B cell (primary cell): ENCODE results near the gene HOXA5. TPM values are rescaled to one million over a fixed set of nuclear protein-coding genes. Genes with fewer than 3 reads are reported as not detected.

Source experiments
- ATAC-seq: fragments of 200-7000 bp; cut with Tn5 transposase; one replicate; pipeline ENCODE4 v1.10.0; 2021; ENCODE audit warnings: low read depth, mild to moderate bottlenecking, moderate number of reproducible peaks, moderate library complexity
- CTCF ChIA-PET: fragments of 350-600 bp; sonication (Branson Sonifier 250); formaldehyde crosslinking; loops from one replicate; lab custom pipeline; 2021; ENCODE audit warnings: antibody characterized with exemption, inconsistent platforms; lab: Charles Lee
- POLR2A ChIA-PET: fragments of 350-600 bp; sonication (Branson Sonifier 250); formaldehyde crosslinking; loops from one replicate; lab custom pipeline; 2021; ENCODE audit warnings: antibody characterized with exemption; lab: Charles Lee
- DNase-seq: peaks from one replicate; pipeline ENCODE4 v3.0.0; 2013
- H2AFZ ChIP-seq: 2 replicates; pipeline ENCODE4 v1.6.1; 2012; ENCODE audit warnings: mild to moderate bottlenecking, low read depth, low read length; ENCODE audit not compliant: insufficient read depth, poor library complexity, severe bottlenecking
- H3K27ac ChIP-seq, 2 donors: 1 replicate in 1 of 2; 2 replicates in 1 of 2; pipeline ENCODE4 v1.5.1; 2012 to 2013; ENCODE audit warnings: low read length in 2 of 2, mild to moderate bottlenecking in 2 of 2, moderate library complexity in 1 of 2
- H3K27me3 ChIP-seq, 4 experiments: fragments of 200-600 bp in 1 of 4; sonication (generic) in 1 of 4; replicated peaks in 1 of 4; 1 replicate in 2 of 4; 2 replicates in 2 of 4; pipeline versions ENCODE4 v1.6.1 to v1.7.0; 2013 to 2016; ENCODE audit warnings: low read length in 3 of 4, mild to moderate bottlenecking in 2 of 4, mixed read lengths in 1 of 4, moderate library complexity in 1 of 4; ENCODE audit not compliant: insufficient read depth in 4 of 4, control insufficient read depth in 3 of 4; ENCODE audit errors: control extremely low read depth in 1 of 4
- H3K36me3 ChIP-seq, 2 experiments: replicated peaks in 1 of 2; 1 replicate in 1 of 2; 2 replicates in 1 of 2; pipeline versions ENCODE4 v1.6.1 to v1.7.1; 2013; ENCODE audit warnings: low read length in 1 of 2; ENCODE audit not compliant: insufficient read depth in 2 of 2, control insufficient read depth in 1 of 2; ENCODE audit errors: control extremely low read depth in 1 of 2, extremely low read depth in 1 of 2
- H3K4me1 ChIP-seq, 2 donors: fragments of 200-600 bp in 1 of 2; sonication (generic) in 1 of 2; 1 replicate in 1 of 2; 2 replicates in 1 of 2; pipeline versions ENCODE4 v1.5.1 to v1.6.1; 2013 to 2017; ENCODE audit warnings: low read length in 2 of 2; ENCODE audit not compliant: control insufficient read depth in 2 of 2, insufficient read depth in 2 of 2
- H3K4me2 ChIP-seq: replicated peaks from 2 replicates; pipeline ENCODE3; 2012; ENCODE audit warnings: mild to moderate bottlenecking, low read depth, low read length; ENCODE audit not compliant: poor library complexity, severe bottlenecking
- H3K4me3 ChIP-seq, 5 experiments: fragments of 200-600 bp in 1 of 5; sonication (generic) in 1 of 5; 1 replicate in 3 of 5; 2 replicates in 2 of 5; pipeline versions ENCODE4 v1.5.1 to v1.7.0; 2011 to 2016; ENCODE audit warnings: low read length in 4 of 5, mild to moderate bottlenecking in 4 of 5, low read depth in 2 of 5, control low read depth in 1 of 5, moderate library complexity in 1 of 5; ENCODE audit not compliant: insufficient read depth in 1 of 5; ENCODE audit errors: control extremely low read depth in 1 of 5, extremely low read depth in 1 of 5
- H3K79me2 ChIP-seq: fragments of 200-600 bp; sonication (generic); one replicate; pipeline ENCODE4 v1.6.0; 2016; ENCODE audit warnings: low read length; ENCODE audit not compliant: control insufficient read depth, insufficient read depth
- H3K9ac ChIP-seq: fragments of 200-600 bp; sonication (generic); 2 replicates; pipeline ENCODE4 v1.6.1; 2017; ENCODE audit warnings: mild to moderate bottlenecking, low read length, moderate library complexity
- H3K9me3 ChIP-seq, 3 donors: one replicate each; pipeline versions ENCODE4 v1.6.1 to v1.7.1; 2013; ENCODE audit warnings: low read length in 2 of 3; ENCODE audit not compliant: control insufficient read depth in 2 of 3, insufficient read depth in 1 of 3; ENCODE audit errors: control extremely low read depth in 1 of 3
- H4K20me1 ChIP-seq: 2 replicates; pipeline ENCODE4 v1.6.0; 2012; ENCODE audit warnings: mild to moderate bottlenecking, low read length; ENCODE audit not compliant: insufficient read depth, control insufficient read depth, poor library complexity, severe bottlenecking
- H3K27ac Mint-ChIP-seq: one replicate; pipeline ENCODE4 v1.8.0; 2021; ENCODE audit warnings: mixed read lengths
- H3K27me3 Mint-ChIP-seq: one replicate; pipeline ENCODE4 v1.8.0; 2021; ENCODE audit warnings: mixed read lengths
- H3K4me1 Mint-ChIP-seq: one replicate; pipeline ENCODE4 v1.8.0; 2021; ENCODE audit warnings: mixed read lengths
- H3K4me3 Mint-ChIP-seq: one replicate; pipeline ENCODE4 v1.8.0; 2021; ENCODE audit warnings: mixed read lengths
- H3K9me3 Mint-ChIP-seq: one replicate; pipeline ENCODE4 v1.8.0; 2022; ENCODE audit warnings: mixed read lengths; ENCODE audit not compliant: insufficient read depth
- EZH2 ChIP-seq: IDR thresholded peaks from 2 replicates; pipeline ENCODE4 v1.6.1; 2012; ENCODE audit warnings: borderline replicate concordance, low read depth, mild to moderate bottlenecking, moderate library complexity, low read length; ENCODE audit not compliant: insufficient read depth, poor library complexity, severe bottlenecking
- WGBS: methylation state at CpG from one replicate; pipeline ENCODE4 v1.1.5; 2013; ENCODE audit warnings: missing lambda C conversion rate; ENCODE audit not compliant: insufficient coverage; 5-methylcytosine and 5-hydroxymethylcytosine counted together
- intact Hi-C: fragments of 100-400 bp; cut with micrococcal nuclease; formaldehyde crosslinking; loops from one replicate; pipeline ENCODE4 v1.10.0; 2022
- polyA plus RNA-seq: library from polyadenylated mRNA; depleted of rRNA; stranded (reverse); fragments of >200 nt; gene quantifications from 2 replicates; pipeline ENCODE4 v1.2.3, GENCODE V29; 2012
- total RNA-seq, 2 donors: library from RNA; stranded (reverse); fragments of 120-200 nt in 1 of 2; gene quantifications; 1 replicate in 1 of 2; 2 replicates in 1 of 2; pipeline versions ENCODE4 v1.2.3 to v1.2.4, GENCODE V29; 2013 to 2022
- TF ChIP-seq, protein P1 (sequence below): fragments of 200-600 bp; IDR thresholded peaks from one replicate; pipeline ENCODE4 v1.8.0; 2022; ENCODE audit warnings: antibody characterized with exemption, mild to moderate bottlenecking

The HOXA5 gene
- total and polyA plus RNA-seq, 2 donors (not counting 1 experiment from before 2014, with no cell fraction given): not detected

DNA sequence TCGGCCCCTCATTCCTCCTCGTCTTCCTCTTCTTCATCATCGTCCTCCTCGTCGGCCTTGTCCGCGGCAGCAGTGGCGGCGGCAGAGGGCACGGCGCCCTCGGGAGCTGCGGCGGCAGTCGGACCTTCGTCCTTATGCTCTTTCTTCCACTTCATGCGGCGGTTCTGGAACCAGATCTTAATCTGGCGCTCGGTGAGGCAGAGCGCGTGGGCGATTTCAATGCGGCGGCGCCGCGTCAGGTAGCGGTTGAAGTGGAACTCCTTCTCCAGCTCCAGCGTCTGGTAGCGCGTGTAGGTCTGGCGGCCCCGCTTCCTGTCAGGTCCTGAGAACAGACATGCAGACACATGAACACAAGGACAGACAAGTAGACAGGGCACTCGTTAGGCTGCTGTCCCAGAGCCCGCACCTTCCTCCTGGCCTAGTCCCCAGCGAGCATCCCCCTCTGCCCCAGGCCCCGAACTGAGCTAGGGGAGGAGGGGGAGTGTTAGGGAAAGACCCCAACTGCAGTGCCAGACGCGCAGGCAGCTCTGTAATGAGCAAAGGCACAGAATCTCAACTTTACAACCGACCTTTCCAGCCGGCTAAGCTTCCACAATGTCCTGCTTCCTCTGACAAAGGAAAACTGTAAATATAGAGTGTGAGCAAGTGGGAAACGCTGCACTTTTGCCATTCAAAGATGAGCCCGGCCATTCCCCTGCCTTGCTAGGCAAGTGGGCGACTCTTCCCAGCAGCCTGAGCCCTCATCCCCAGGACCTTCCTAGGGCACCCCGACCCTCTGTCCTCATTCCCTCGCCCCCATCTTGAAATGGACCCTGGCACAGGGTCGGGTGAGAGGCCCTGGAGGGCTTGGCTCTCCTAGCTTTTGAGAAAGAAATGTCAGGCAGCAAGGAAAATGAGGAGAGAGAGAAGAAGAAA is 11.7 kb upstream of the HOXA5 start:
- H3K4me2 ChIP-seq: peak overlapping the region; percentile 36
- peaks cover 0 to 91% (median 18%) of the 10 kb centered on the region in 3 donors for H3K9me3 ChIP-seq
- H3K27ac Mint-ChIP-seq: peak overlapping the region; percentile 86
- TF ChIP-seq, protein P1, sequence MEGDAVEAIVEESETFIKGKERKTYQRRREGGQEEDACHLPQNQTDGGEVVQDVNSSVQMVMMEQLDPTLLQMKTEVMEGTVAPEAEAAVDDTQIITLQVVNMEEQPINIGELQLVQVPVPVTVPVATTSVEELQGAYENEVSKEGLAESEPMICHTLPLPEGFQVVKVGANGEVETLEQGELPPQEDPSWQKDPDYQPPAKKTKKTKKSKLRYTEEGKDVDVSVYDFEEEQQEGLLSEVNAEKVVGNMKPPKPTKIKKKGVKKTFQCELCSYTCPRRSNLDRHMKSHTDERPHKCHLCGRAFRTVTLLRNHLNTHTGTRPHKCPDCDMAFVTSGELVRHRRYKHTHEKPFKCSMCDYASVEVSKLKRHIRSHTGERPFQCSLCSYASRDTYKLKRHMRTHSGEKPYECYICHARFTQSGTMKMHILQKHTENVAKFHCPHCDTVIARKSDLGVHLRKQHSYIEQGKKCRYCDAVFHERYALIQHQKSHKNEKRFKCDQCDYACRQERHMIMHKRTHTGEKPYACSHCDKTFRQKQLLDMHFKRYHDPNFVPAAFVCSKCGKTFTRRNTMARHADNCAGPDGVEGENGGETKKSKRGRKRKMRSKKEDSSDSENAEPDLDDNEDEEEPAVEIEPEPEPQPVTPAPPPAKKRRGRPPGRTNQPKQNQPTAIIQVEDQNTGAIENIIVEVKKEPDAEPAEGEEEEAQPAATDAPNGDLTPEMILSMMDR: no peak
- peak; percentile 87 for TF ChIP-seq EZH2
- peaks cover 48% of the 10 kb centered on the region for H3K4me1 Mint-ChIP-seq
- no peak for ATAC-seq
- DNase-seq: peak; percentile 44
- ChIA-PET POLR2A (interaction anchor here (1.1 kb wide), 1 partner anchor 10 kb away, joined by 5 read pairs; the partner anchor contains the start of gene HOXA9), CTCF (no interaction called here)
- intact Hi-C loops: loop anchor here (5.0 kb wide), 1 partner anchor 32 kb away; the partner anchor contains the start of gene HOXA11
- H4K20me1 ChIP-seq: peaks cover 10% of the 10 kb centered on the region
- H3K27me3 Mint-ChIP-seq: peaks cover 82% of the 10 kb centered on the region
- H3K79me2 ChIP-seq: no peaks in the 10 kb centered on the region
- H3K4me3 ChIP-seq: no peak overlapping the region
- peak overlapping the region; percentile 16 for H3K4me3 Mint-ChIP-seq
- H3K9ac ChIP-seq: no peak overlapping the region
- no peaks in the 10 kb centered on the region for H3K9me3 Mint-ChIP-seq
- peaks cover 68 to 76% of the 10 kb centered on the region in 2 donors for H3K4me1 ChIP-seq
- H3K27me3 ChIP-seq: peaks cover 1 to 98% (median 85%) of the 10 kb centered on the region in 4 experiments
- 7% methylated on average over 39 of the region's 48 CpGs for WGBS
- no peaks in the 10 kb centered on the region for H3K36me3 ChIP-seq
- H3K27ac ChIP-seq: no peak overlapping the region
- no peak overlapping the region for H2AFZ ChIP-seq
